ENCODE results near the gene KLHDC4. TPM values are rescaled to one million over a fixed set of nuclear protein-coding genes. Genes with fewer than 3 reads are reported as not detected.

The KLHDC4 gene
- total and polyA plus RNA-seq, 9 of the 15 experiments (the other 6 are each of a cell fraction or from before 2014, with no cell fraction given): 1.3 to 68.1 (median 32.8) TPM

DNA sequence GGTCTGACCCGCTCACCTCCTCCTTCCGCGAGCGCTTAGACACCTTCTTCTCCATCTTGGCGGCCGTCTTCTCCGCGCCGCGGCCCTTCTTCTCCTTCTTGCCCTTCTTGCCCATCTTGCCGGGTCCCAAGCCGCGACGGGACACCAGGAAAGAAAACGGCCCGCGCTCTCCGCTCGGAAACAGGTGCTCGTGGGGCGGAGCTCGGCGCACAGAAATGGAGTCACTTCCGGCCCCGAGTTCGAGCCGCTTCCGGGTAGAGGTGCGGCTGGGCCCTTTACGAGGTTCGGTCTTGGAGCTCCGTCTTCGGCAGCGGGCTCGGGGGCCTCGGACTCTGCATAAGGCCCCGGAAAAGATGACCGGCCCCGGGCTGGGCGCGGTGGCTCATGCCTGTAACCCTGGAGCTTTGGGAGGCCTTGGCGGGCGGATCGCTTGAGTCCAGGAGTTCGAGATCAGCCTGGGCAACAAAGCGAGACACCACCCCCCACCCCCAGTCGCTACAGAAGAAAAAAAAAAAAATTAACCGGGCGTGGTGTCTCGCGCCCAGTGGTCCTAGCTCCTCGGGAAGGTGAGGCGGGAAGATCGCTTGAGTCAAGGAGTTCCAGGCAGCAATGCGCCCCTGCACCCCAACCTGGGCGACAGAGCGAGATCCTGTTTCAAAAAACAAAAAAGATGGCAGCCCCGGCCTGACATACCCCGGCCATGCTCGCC lies at the start of gene KLHDC4 (continued):
- TF ChIP-seq, protein P1, sequence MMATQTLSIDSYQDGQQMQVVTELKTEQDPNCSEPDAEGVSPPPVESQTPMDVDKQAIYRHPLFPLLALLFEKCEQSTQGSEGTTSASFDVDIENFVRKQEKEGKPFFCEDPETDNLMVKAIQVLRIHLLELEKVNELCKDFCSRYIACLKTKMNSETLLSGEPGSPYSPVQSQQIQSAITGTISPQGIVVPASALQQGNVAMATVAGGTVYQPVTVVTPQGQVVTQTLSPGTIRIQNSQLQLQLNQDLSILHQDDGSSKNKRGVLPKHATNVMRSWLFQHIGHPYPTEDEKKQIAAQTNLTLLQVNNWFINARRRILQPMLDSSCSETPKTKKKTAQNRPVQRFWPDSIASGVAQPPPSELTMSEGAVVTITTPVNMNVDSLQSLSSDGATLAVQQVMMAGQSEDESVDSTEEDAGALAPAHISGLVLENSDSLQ (IDR thresholded peaks at IDR 0.05): no peak
- TF ChIP-seq ZNF785 (CRISPR knock-in tag; IDR thresholded peaks at IDR 0.05): no peak
- no peak for TF ChIP-seq KAT8 (IDR thresholded peaks at IDR 0.05; ENCODE audit: low read depth)

DNA sequence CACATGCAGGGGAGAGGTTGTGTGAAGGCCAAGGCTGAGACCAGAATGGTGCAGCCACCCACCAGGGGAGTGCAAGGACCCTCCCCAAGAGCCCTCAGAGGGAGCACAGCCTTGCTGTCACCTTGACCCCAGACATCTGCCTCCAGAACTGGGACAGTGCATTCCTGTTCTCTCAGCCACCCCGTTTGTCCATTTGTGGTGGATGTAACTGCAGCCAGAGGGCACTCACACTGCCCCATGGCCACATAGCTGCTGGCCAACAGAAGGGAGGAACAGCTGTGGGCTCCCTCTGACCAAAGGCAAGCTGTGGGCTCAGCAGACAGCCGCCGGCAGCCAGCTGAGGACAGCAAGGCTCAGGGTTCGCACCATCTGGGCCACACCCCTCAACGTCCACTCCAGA lies 49.8 kb upstream of the KLHDC4 start:
- WGBS (ENCODE audit: insufficient coverage, low coverage, missing lambda C conversion rate): 5% methylated on average over 5 of the region's 5 CpGs

More for the DNA sequence above, 49.8 kb upstream of the KLHDC4 start:
- peaks cover 3% of the 10 kb centered on the region; the same call in 1 of the 2 replicates for H3K9me3 ChIP-seq (replicated peaks; ENCODE audit: control insufficient read depth, insufficient read depth, low read depth, low read length)
- no peak for TF ChIP-seq CEBPB (tag; IDR thresholded peaks at IDR 0.05)
- TF ChIP-seq, protein P2, sequence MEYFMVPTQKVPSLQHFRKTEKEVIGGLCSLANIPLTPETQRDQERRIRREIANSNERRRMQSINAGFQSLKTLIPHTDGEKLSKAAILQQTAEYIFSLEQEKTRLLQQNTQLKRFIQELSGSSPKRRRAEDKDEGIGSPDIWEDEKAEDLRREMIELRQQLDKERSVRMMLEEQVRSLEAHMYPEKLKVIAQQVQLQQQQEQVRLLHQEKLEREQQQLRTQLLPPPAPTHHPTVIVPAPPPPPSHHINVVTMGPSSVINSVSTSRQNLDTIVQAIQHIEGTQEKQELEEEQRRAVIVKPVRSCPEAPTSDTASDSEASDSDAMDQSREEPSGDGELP (CRISPR knock-in tag; IDR thresholded peaks at IDR 0.05; ENCODE audit: borderline replicate concordance): peak; percentile 30; the same call in 1 of the 2 replicates
- FAIRE-seq: no peak
- ATAC-seq: peak; percentile 34; the same call in 1 of the 3 replicates
- H3K27ac ChIP-seq (ENCODE audit: extremely low read depth, low read depth, low read length): no peak overlapping the region
- DNase-seq (ENCODE audit: extremely low read depth in 1 of 4, low spot score in 3 of 4): no peak
- no peaks in the 10 kb centered on the region for H3K36me3 ChIP-seq (ENCODE audit: control insufficient read depth, insufficient read depth, low read length)
- BruUV-seq (replicated peaks): no TSS peak
- in situ Hi-C loops (cut with MboI) (no loop called here), intact Hi-C loops (cut with micrococcal nuclease) (no loop called here)
- peaks cover 2 to 34% of the 10 kb centered on the region in 2 experiments; a peak in 2 of 5 replicates for H3K27me3 ChIP-seq (ENCODE audit: control insufficient read depth in 2 of 2, insufficient read depth in 2 of 2, low read length in 2 of 2)
- no peak overlapping the region for H3K9ac ChIP-seq (ENCODE audit: insufficient read depth in 1 of 2, low read depth in 2 of 2, low read length in 2 of 2)
- POLR2A ChIA-PET: interaction anchor here (1.2 to 2.4 kb wide), 3 partner anchors 9 to 12 kb away, joined by 4 to 18 read pairs (median 6); no protein-coding TSS in a partner anchor
- H3K4me3 ChIP-seq: no peak overlapping the region
- H3K9me1 ChIP-seq (ENCODE audit: control insufficient read depth, insufficient read depth, low read length): no peaks in the 10 kb centered on the region
- no peak overlapping the region for H3K4me2 ChIP-seq (ENCODE audit: insufficient read depth, low read length)
- no peak overlapping the region for H2AFZ ChIP-seq (ENCODE audit: low read depth, low read length)
- peaks cover 0 to 5% of the 10 kb centered on the region in 2 experiments; a peak in 2 of 5 replicates for H3K4me1 ChIP-seq (replicated peaks in 1 of 2; ENCODE audit: control insufficient read depth in 2 of 2, insufficient read depth in 2 of 2, low read length in 2 of 2)
- H4K20me1 ChIP-seq (replicated peaks; ENCODE audit: control insufficient read depth, insufficient read depth, low read length): no peaks in the 10 kb centered on the region
- H3K79me2 ChIP-seq (ENCODE audit: control insufficient read depth, insufficient read depth, low read length): no peaks in the 10 kb centered on the region
- CTCF ChIA-PET (ENCODE audit: low intra/inter-chr PET ratio): no interaction called here
